OCI-LY1 (cell line): Measurements from ENCODE around the gene METRN.

ENCODE experiments used
- EZH2 ChIP-seq: fragments of 200-600 bp; sonication (generic), shearing (Covaris generic); IDR thresholded peaks from 2 replicates; pipeline ENCODE4 v1.8.0; 2017; ENCODE audit warnings: borderline replicate concordance, mixed run types, mild to moderate bottlenecking, antibody characterized with exemption, low read length, moderate library complexity, mixed read lengths
- TF ChIP-seq, protein P1 (sequence below): fragments of 200-600 bp; sonication (generic), shearing (Covaris generic); IDR thresholded peaks from 2 replicates; pipeline ENCODE4 v1.5.1; 2017; ENCODE audit warnings: mild to moderate bottlenecking, antibody characterized with exemption, low read length, moderate library complexity, mixed read lengths

GRCh38 chr16:716200-716568 is 1.3 kb downstream of the METRN start:
- no peak for TF ChIP-seq EZH2
- TF ChIP-seq, protein P1, sequence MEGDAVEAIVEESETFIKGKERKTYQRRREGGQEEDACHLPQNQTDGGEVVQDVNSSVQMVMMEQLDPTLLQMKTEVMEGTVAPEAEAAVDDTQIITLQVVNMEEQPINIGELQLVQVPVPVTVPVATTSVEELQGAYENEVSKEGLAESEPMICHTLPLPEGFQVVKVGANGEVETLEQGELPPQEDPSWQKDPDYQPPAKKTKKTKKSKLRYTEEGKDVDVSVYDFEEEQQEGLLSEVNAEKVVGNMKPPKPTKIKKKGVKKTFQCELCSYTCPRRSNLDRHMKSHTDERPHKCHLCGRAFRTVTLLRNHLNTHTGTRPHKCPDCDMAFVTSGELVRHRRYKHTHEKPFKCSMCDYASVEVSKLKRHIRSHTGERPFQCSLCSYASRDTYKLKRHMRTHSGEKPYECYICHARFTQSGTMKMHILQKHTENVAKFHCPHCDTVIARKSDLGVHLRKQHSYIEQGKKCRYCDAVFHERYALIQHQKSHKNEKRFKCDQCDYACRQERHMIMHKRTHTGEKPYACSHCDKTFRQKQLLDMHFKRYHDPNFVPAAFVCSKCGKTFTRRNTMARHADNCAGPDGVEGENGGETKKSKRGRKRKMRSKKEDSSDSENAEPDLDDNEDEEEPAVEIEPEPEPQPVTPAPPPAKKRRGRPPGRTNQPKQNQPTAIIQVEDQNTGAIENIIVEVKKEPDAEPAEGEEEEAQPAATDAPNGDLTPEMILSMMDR: no peak
